GM12891 (cell line): Measurements from ENCODE around the gene LYPD3.

Experiments
- POLR2A ChIP-seq: IDR thresholded peaks from 2 replicates; pipeline ENCODE4 v1.6.1; 2011; ENCODE audit warnings: low read depth, low read length, control low read depth
- POLR2AphosphoS5 ChIP-seq: IDR thresholded peaks from 2 replicates; pipeline ENCODE4 v1.6.1; 2011; ENCODE audit warnings: low read depth, low read length, control low read depth
- POU2F2 ChIP-seq: IDR thresholded peaks from 2 replicates; pipeline ENCODE4 v1.6.1; 2011; ENCODE audit warnings: low read depth, mild to moderate bottlenecking, control low read depth, low read length, moderate library complexity

GRCh38 chr19:43430142-43430710 is 35.2 kb downstream of the LYPD3 start:
- TF ChIP-seq POLR2AphosphoS5: no peak
- no peak for TF ChIP-seq POLR2A
- no peak for TF ChIP-seq POU2F2
